Measurements from ENCODE around the gene CAMKK2. TPM values are rescaled to one million over a fixed set of nuclear protein-coding genes. Genes with fewer than 3 reads are reported as not detected.

CAMKK2 gene
- total and polyA plus RNA-seq, 2 of the 4 experiments (the other 2 are of a cell fraction): 15.2 to 24.7 TPM

- peaks cover 32% of the 10 kb centered on the region for H3K36me3 ChIP-seq (ENCODE audit: control insufficient read depth, insufficient read depth, low read length)
- in situ Hi-C loops (cut with MboI; ENCODE audit: low sequenced_read_pairs) (no loop called here), dilution Hi-C loops (cut with HindIII; ENCODE audit: low sequenced_read_pairs, unreplicated experiment) (no loop called here), intact Hi-C loops (cut with micrococcal nuclease) (no loop called here)
- H3K18ac ChIP-seq (ENCODE audit: low read depth, low read length): no peak overlapping the region
- peaks cover 0 to 2% of the 10 kb centered on the region in 2 experiments; a peak in 3 of 4 replicates for H3K79me1 ChIP-seq (ENCODE audit: low read depth in 1 of 2, low read length in 2 of 2)
- H2AFZ ChIP-seq (replicated peaks; ENCODE audit: low read length, poor library complexity): no peak overlapping the region
- H3K27me3 ChIP-seq (ENCODE audit: control insufficient read depth, insufficient read depth, low read length): no peaks in the 10 kb centered on the region
- no peak for DNase-seq
- no TSS peak for BruUV-seq (replicated peaks)
- H3K23ac ChIP-seq (ENCODE audit: low read depth, low read length): no peak overlapping the region
- H2BK20ac ChIP-seq (ENCODE audit: low read depth, low read length): no peak overlapping the region
- ATAC-seq (ENCODE audit: low read depth): no peak
- ChIA-PET CTCF (interaction anchor here (0.6 kb wide), 1 partner anchor 117 kb away, joined by 3 read pairs; no protein-coding TSS in a partner anchor), POLR2A (ENCODE audit: unreplicated experiment) (no interaction called here)
- H2BK5ac ChIP-seq (ENCODE audit: low read depth, low read length, poor library complexity, severe bottlenecking): no peak overlapping the region
- no peaks in the 10 kb centered on the region for H4K20me1 ChIP-seq (ENCODE audit: insufficient read depth, low read length)
- no peak overlapping the region for H4K8ac ChIP-seq (ENCODE audit: low read depth in 2 of 2, low read length in 2 of 2)
- H4K5ac ChIP-seq (ENCODE audit: low read depth, low read length): no peak overlapping the region
- H3K4me2 ChIP-seq (ENCODE audit: low read depth, low read length): no peak overlapping the region
- no peak for TF ChIP-seq RCOR1 (IDR thresholded peaks at IDR 0.05; ENCODE audit: insufficient replicate concordance, low read length)
- no peak for TF ChIP-seq ELK1 (IDR thresholded peaks at IDR 0.05; ENCODE audit: borderline replicate concordance, low read depth, low read length)
- TF ChIP-seq FOS (IDR thresholded peaks at IDR 0.05; ENCODE audit: low read depth, low read length): no peak
- no peak for TF ChIP-seq CEBPB (IDR thresholded peaks at IDR 0.05; ENCODE audit: low read depth, low read length)
- TF ChIP-seq MXI1 (IDR thresholded peaks at IDR 0.05; ENCODE audit: borderline replicate concordance, low read depth, low read length): no peak
- no peak for TF ChIP-seq BHLHE40 (IDR thresholded peaks at IDR 0.05; ENCODE audit: low read depth, low read length)
- TF ChIP-seq CTCF (conservative IDR thresholded peaks at IDR 0.05; ENCODE audit: low read depth, low read length): no peak
- TF ChIP-seq MAFK (IDR thresholded peaks at IDR 0.05; ENCODE audit: low read depth, low read length): no peak
- TF ChIP-seq POLR2A (IDR thresholded peaks at IDR 0.05; ENCODE audit: low read depth, low read length): no peak
- TF ChIP-seq RAD21 (IDR thresholded peaks at IDR 0.05; ENCODE audit: low read length): no peak
- no peak overlapping the region for H2BK120ac ChIP-seq (ENCODE audit: low read depth, low read length)
- H3K14ac ChIP-seq (replicated peaks; ENCODE audit: low read depth, low read length): no peak overlapping the region
- H3K56ac ChIP-seq (ENCODE audit: extremely low read depth, insufficient read depth, low read length): no peak overlapping the region
- no peak overlapping the region for H2AK5ac ChIP-seq (ENCODE audit: low read depth, low read length)
- H3K9ac ChIP-seq (ENCODE audit: low read depth, low read length): no peak overlapping the region
- no peaks in the 10 kb centered on the region for H3K4me1 ChIP-seq (ENCODE audit: control insufficient read depth, insufficient read depth, low read length)
- no peaks in the 10 kb centered on the region for H3K9me3 ChIP-seq (ENCODE audit: control insufficient read depth, insufficient read depth, low read length)
- H4K91ac ChIP-seq (ENCODE audit: insufficient read depth, low read depth, low read length): no peak overlapping the region
- no CpG with 5 or more reads among the region's 1 CpG for WGBS, 2 experiments (ENCODE audit: extremely low coverage in 2 of 2, insufficient read length in 1 of 2)
- no peak overlapping the region for H3K27ac ChIP-seq (ENCODE audit: insufficient read depth, low read length)
- no peaks in the 10 kb centered on the region for H3K9me1 ChIP-seq (ENCODE audit: insufficient read depth, low read length)
- no peak overlapping the region for H3K4ac ChIP-seq (ENCODE audit: low read depth, low read length)
- no peak overlapping the region for H3K4me3 ChIP-seq (ENCODE audit: insufficient read depth, low read depth, low read length)
- H2AK9ac ChIP-seq (replicated peaks; ENCODE audit: low read depth, low read length, poor library complexity): no peak overlapping the region
- no peak overlapping the region for H2BK15ac ChIP-seq (ENCODE audit: low read depth, low read length)
These were observed 28.7 kb downstream of the CAMKK2 start for GRCh38 chr12:121267822-121268221.
